Myocyte (in vitro differentiated cells): Measurements from ENCODE around the gene MRPL9. TPM values are rescaled to one million over a fixed set of nuclear protein-coding genes. Genes with fewer than 3 reads are reported as not detected.
A peak's percentile ranks its signal among the peaks of the same experiment; 100 is the strongest.
"Not testable (repeated sequence)": the region's sequence is repeated elsewhere in the genome, so short reads cannot be mapped to it uniquely, and the experiment has no call there.

Experiments used
- DNase-seq: peaks from one replicate; pipeline ENCODE4 v3.0.0-alpha.2; 2012; ENCODE audit warnings: low read depth
- total RNA-seq: library from RNA; depleted of rRNA; stranded (reverse); fragments of >200 nt; gene quantifications from 2 replicates; pipeline ENCODE4 v1.2.3, GENCODE V29; 2014

MRPL9 gene
- total RNA-seq, 1 donor from 2014 or later = 66.5 TPM

DNA sequence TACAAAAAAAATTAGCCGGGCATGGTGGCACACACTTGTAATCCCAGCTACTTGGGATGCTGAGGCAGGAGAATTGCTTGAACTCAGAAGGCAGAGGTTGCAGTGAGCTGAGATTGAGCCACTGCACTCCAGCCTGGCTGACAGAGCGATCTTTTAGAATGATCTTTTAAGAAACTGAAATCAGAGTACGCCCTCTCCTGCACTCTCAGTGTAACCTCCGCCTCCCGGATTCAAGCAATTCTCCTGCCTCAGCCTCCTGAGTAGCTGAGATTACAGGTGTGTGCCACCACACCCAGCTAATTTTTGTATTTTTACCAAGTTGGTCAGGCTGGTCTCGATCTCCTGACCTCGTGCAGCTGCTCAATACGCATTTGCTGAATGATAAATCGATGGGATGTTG lies 29.3 kb downstream of the MRPL9 start:
- DNase-seq = not testable (repeated sequence)

- no peak for DNase-seq
Observed at GRCh38 chr1:151733126-151733525, 30.2 kb downstream of the MRPL9 start.

DNA sequence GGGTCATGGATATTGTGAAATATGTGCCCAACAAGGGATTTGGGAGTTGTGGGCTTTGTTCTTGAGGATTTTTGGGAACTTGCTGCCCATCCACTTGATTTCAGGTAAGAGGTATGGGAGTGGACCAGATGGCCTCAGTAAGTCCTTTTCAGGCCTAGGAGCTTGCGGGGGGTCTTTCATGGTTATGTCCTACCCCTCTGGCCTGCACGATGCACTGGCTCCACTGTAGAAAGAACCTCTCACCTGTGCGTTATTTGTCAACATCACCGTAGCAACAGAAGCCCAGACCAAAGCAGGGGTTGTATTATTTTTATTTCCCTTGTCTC lies 33.4 kb downstream of the MRPL9 start:
- no peak for DNase-seq

- DNase-seq = no peak
Observed at GRCh38 chr1:151729157-151729965, 33.9 kb downstream of the MRPL9 start.

- DNase-seq = peak; percentile 63
Observed at GRCh38 chr1:151728151-151729054, 34.9 kb downstream of the MRPL9 start.

- no peak for DNase-seq
Observed at GRCh38 chr1:151723726-151724370, 39.4 kb downstream of the MRPL9 start.

GRCh38 chr1:151721788-151722510 lies 41.3 kb downstream of the MRPL9 start:
- DNase-seq = no peak

DNA sequence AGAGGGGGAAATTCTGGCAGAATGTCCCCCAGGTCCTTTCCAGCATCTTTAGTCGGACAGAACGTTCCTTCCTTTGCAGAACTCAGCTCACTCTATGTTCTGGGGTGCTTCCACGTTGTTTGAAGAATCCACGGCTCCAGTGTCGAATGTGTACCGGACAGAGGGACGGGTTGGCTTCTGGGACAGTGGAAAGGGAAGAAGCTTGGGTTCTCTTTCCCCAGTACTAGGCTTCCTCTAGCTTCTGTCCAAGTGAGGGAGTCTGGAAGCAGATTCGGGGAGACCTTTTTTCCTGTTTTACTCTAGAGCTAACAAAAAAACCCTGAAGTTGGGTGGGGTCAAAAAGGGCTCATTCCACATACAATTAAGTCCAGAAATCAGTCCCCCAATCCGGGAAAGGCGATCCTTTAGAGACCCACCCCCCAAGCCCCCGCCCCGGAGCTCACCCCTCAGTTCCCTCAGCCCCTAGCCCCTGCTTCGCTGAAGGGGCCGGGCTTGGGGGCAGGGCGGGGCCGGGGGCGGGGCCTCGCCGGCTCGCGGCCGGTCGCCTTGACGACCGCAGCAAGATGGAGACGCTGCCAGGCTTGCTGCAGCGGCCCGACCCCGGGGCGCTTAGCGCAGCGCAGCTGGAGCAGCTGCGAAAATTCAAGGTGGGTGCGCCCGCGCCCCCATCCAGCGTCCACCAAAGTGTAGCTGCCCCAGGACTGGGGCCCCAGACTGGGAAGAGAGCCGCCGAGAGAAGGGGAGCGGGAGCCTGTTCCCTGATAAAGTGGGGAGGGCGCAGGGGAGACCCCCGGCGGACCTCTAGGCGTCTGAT lies 42.1 kb downstream of the MRPL9 start, which contains the start of gene RIIAD1:
Gene RIIAD1 (plus strand): TSS at position 549 of the 814 bp plus-strand sequence. CDS start 15 bp downstream, at position 564.
- peak; percentile 22 for DNase-seq

DNA sequence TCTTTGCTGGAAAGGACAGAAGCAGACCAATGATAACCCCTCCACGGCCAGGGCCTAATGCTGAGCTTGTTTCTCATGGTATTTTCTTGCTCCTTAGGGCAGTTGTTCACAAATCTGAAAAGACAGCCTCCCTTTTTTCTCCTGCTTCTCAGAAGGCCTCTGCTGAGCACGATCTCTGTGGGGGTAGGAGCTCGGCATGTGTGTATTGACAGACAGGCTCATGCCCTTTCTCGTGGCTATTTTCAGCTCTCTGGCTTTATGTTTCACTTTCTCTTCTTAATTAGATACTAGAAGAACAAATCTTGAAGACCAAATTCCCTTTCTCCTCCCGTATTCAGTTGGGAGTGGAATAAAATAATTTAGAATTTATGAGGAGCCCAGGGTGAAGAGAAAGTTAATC lies 42.7 kb downstream of the MRPL9 start:
- peak; percentile 18 for DNase-seq

DNA sequence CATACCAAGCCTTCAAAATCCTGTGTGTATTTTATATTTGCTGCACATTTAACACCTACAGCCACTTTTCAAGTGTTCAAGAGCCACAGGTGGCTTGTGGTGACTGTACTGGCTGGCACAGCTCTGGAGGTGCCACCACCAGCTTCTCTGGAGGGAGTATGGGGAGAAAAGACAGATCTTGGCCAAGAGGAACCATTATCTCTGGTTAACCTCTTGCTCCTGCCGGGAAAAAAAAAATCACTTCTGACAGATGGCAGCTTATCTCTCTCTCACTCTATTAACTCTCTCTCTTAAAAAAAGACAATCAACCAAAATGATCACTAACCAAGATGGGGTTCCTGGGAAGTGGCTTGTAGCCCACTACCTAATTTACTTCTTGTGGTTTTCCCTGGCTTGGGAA lies 43.2 kb downstream of the MRPL9 start:
- no peak for DNase-seq

- no peak for DNase-seq
Observed at GRCh38 chr1:151718666-151719065, 44.6 kb downstream of the MRPL9 start.

- no peak for DNase-seq
Observed at GRCh38 chr1:151718011-151718431, 45.3 kb downstream of the MRPL9 start.

DNA sequence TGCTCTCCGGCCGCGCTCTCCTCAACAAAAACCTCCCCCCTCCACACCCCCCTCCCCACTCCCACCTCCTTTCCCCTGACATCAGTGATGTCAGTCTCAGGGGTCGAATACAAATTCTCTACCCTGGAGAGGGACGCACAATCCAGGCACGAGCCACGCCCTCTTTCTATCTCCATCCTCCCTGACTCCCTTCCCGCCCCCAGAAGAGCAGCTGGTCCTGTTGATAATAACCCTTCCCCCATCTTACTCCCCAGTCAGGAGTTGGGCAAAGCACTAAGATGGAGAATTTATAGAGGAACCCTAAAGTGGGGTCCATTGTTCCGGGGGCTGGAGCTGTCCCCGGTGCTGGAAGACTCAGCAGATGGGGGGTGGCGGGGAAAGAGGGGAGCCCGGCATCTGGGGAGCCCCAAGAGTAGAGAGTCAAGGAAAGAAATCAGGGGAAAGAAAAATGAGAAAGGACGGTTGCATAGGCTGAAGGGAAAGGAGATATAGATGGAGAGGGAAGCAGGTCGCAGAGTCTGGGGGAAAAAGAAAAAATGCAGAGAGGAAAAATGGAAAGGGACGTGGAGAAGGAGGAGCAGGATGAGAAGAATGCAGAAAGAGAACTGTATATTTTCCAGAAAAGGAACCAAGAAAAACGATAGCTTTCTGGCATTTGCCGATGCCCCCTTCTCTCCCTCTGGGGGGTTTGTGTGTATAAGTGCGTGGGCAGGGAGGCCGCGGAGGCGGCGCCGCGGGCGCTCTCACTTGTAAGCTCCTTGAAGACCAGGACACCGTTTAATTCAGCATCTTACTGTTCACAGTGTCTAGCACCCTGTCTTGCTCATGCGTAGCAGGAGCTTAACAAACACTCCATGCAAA lies 46.3 kb downstream of the MRPL9 start, which contains the start of gene CELF3:
Gene CELF3 (minus strand): TSS at position 33 of the 861 bp plus-strand sequence. CDS start 783 bp downstream, outside the sequence.
- peak; percentile 40 for DNase-seq

DNA sequence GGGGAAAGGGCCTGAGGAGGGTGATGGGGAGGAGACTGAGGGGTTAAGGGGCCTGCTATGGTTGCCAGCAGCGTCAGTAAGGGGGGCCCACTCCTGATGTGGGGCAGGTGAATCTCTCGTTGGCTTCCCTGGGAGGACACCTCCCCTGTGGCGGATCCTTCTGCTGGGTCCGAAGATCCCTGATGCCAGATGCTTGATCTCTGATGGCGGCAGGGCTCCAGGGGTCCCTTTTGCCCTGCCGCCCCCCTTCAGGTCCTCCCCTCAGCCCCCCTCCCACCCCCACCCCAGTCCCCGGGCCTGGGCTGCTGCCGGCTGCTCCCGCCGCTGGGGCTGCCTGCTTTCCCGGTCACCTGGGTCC lies 46.9 kb downstream of the MRPL9 start:
- DNase-seq = no peak

GRCh38 chr1:151715726-151716404 lies 47.4 kb downstream of the MRPL9 start:
- DNase-seq = no peak

- DNase-seq = no peak
Observed at GRCh38 chr1:151714820-151715725, 48.2 kb downstream of the MRPL9 start.

DNA sequence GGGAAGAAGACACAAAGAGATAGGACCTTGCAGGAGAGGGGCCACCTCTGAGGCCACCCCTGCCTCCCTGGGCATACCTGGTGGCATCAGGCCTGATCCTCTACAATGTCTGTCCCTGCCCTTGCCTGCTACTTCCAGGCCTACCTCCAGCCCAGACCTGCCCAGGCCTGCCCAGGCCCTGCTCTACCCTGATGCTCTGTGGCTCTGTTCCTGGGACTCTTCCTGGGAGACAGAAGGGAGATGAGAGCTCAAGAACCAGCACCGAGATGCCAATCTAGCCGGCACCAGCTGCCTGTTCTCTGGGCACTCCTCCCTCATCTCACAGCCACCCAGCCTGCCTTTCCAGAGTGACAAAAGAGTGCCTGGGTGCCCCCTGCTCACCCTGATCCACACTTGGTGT lies 49.4 kb downstream of the MRPL9 start:
- DNase-seq = no peak
